Measurements from ENCODE around the gene ELL. TPM values are rescaled to one million over a fixed set of nuclear protein-coding genes. Genes with fewer than 3 reads are reported as not detected.

The ELL gene
- total RNA-seq, 1 experiment from 2014 or later: 22.9 TPM

DNA sequence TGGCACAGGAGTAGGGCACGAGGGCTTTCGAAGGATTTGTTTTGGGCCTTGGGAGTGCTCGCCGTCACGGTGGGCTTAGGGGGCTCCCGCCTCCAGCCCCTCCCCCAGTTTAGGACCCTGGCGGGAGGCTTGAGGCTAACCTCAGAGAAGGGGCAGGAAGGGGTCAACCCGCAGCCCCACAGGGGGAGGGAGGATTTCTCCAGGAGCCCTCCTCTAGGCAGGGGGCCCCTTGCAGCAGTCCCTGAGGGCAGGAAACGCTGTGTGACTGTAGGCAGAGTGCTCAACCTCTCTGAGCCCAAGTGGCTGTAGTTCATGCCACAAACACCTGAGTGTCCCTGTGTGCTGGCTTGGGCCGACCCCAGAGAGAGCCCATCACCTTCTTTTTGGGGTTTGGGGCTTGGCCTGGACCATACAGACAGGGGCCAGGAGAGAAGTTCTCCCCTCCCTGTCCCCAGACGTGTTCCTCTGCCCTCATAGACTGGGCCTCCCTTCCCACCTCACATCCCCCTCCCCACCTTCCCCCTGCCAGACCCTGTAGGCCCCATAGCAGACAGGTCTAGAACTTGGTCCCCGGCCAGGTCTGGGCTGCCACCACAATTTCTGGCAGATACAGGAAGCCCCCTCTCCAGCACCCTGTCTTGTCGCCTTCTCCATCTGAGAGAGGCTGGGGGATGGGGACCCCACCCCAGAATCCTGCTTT is 92.0 kb downstream of the ELL start:
- intact Hi-C loops (cut with micrococcal nuclease): no loop called here
- no peak for ATAC-seq
- Histone ChIP-seq H3K79me2 (ENCODE audit: insufficient read depth, low read length) (peaks cover 24% of the 10 kb centered on the region), H3K9me3 (ENCODE audit: control insufficient read depth in 1 of 2, insufficient read depth in 1 of 2, low read depth in 1 of 2, low read length in 2 of 2) (no peaks in the 10 kb centered on the region), H3K9ac (ENCODE audit: low read length) (no peak overlapping the region), H3K36me3 (ENCODE audit: control insufficient read depth in 1 of 2, insufficient read depth in 2 of 2, low read length in 2 of 2) (peaks cover 0 to 5% of the 10 kb centered on the region in 2 experiments; a peak in 3 of 4 replicates), H3K4me1 (ENCODE audit: control insufficient read depth in 1 of 2, insufficient read depth in 2 of 2, low read length in 2 of 2) (peaks cover 7 to 18% of the 10 kb centered on the region in 2 experiments; a peak in 3 of 4 replicates), H3K4me2 (ENCODE audit: low read length) (no peak overlapping the region), H4K20me1 (ENCODE audit: insufficient read depth) (no peaks in the 10 kb centered on the region), H3K9me2 (ENCODE audit: insufficient read depth) (no peaks in the 10 kb centered on the region), H3K27ac (ENCODE audit: low read depth, low read length) (no peak overlapping the region), H2AFZ (ENCODE audit: low read depth, low read length, poor library complexity, severe bottlenecking) (no peak overlapping the region), H3K27me3 (ENCODE audit: insufficient read depth, low read length) (no peaks in the 10 kb centered on the region), H3K4me3 (replicated peaks in 1 of 2; ENCODE audit: low read depth in 1 of 2, low read length in 2 of 2) (no peak overlapping the region)
- ChIA-PET RAD21 (ENCODE audit: low non-redundant PET in 1 of 2, low total read pairs in 2 of 2, uncharacterized antibody in 2 of 2, unreplicated experiment in 2 of 2) (no interaction called here), POLR2A (no interaction called here), CTCF (no interaction called here)
- BruUV-seq (replicated peaks): no TSS peak
- no peak for TF ChIP-seq POLR2AphosphoS5 (IDR thresholded peaks at IDR 0.05; ENCODE audit: low read depth, low read length)
- no peak for TF ChIP-seq CTCF (IDR thresholded peaks at IDR 0.05 in 2 of 3, conservative IDR thresholded peaks at IDR 0.05 in 1 of 3; ENCODE audit: borderline replicate concordance in 1 of 3, insufficient read depth in 1 of 3, low read depth in 2 of 3, low read length in 2 of 3)
- no peak for TF ChIP-seq RAD21 (IDR thresholded peaks at IDR 0.05; ENCODE audit: low read depth)
- DNase-seq (ENCODE audit: low read depth, low spot score): no peak

GRCh38 chr19:18428787-18429674 is 92.8 kb downstream of the ELL start:
- TF ChIP-seq CBX3 (IDR thresholded peaks at IDR 0.05; ENCODE audit: low read depth) (no peak), POLR2A (IDR thresholded peaks at IDR 0.05; ENCODE audit: borderline replicate concordance, extremely low read depth, insufficient read depth, insufficient read length) (no peak), SIN3A (IDR thresholded peaks at IDR 0.05; ENCODE audit: low read depth) (no peak), JUND (IDR thresholded peaks at IDR 0.05) (no peak), ZFX (IDR thresholded peaks at IDR 0.05) (no peak)
- TF ChIP-seq, protein P1, sequence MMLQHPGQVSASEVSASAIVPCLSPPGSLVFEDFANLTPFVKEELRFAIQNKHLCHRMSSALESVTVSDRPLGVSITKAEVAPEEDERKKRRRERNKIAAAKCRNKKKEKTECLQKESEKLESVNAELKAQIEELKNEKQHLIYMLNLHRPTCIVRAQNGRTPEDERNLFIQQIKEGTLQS (IDR thresholded peaks at IDR 0.05): no peak
- H3K9me2 ChIP-seq (ENCODE audit: insufficient read depth): no peaks in the 10 kb centered on the region
- DNase-seq (ENCODE audit: low read depth, low spot score) (no peak), ATAC-seq (no peak)
- H3K36me3 ChIP-seq (ENCODE audit: control insufficient read depth in 1 of 2, insufficient read depth in 2 of 2, low read length in 2 of 2): peaks cover 0 to 5% of the 10 kb centered on the region in 2 experiments; a peak in 2 of 4 replicates
- no peaks in the 10 kb centered on the region for H4K20me1 ChIP-seq (ENCODE audit: insufficient read depth)
- RAD21 ChIA-PET (ENCODE audit: low non-redundant PET in 1 of 2, low total read pairs in 2 of 2, uncharacterized antibody in 2 of 2, unreplicated experiment in 2 of 2): no interaction called here
- no peak overlapping the region for H3K27ac ChIP-seq (ENCODE audit: low read depth, low read length)
- H3K4me1 ChIP-seq (ENCODE audit: control insufficient read depth in 1 of 2, insufficient read depth in 2 of 2, low read length in 2 of 2): peaks cover 9 to 27% of the 10 kb centered on the region in 2 experiments; a peak in 3 of 4 replicates
- intact Hi-C loops (cut with micrococcal nuclease): no loop called here
- no peak overlapping the region for H3K4me2 ChIP-seq (ENCODE audit: low read length)
- POLR2A ChIA-PET: no interaction called here
- H3K27me3 ChIP-seq (ENCODE audit: insufficient read depth, low read length): no peaks in the 10 kb centered on the region
- no peak overlapping the region for H3K4me3 ChIP-seq (replicated peaks in 1 of 2; ENCODE audit: low read depth in 1 of 2, low read length in 2 of 2)
- CTCF ChIA-PET: no interaction called here
- H3K79me2 ChIP-seq (ENCODE audit: insufficient read depth, low read length): peaks cover 31% of the 10 kb centered on the region
- no peak overlapping the region for H3K9ac ChIP-seq (ENCODE audit: low read length)
- no peaks in the 10 kb centered on the region for H3K9me3 ChIP-seq (ENCODE audit: control insufficient read depth in 1 of 2, insufficient read depth in 1 of 2, low read depth in 1 of 2, low read length in 2 of 2)
- H2AFZ ChIP-seq (ENCODE audit: low read depth, low read length, poor library complexity, severe bottlenecking): no peak overlapping the region
- BruUV-seq (replicated peaks): no TSS peak
